Measurements from ENCODE around the gene MGLL.

- TF ChIP-seq CTCF (IDR thresholded peaks at IDR 0.05) (no peak), POLR2A (IDR thresholded peaks at IDR 0.05) (no peak)
Observed at GRCh38 chr3:127673191-127674100, 148.9 kb downstream of the MGLL start.

Measured in ovary (tissue), 3 donors.